HT-29 (cell line): ENCODE data around the gene GPC5. TPM values are rescaled to one million over a fixed set of nuclear protein-coding genes. Genes with fewer than 3 reads are reported as not detected.
"Not testable (repeated sequence)": the region's sequence is repeated elsewhere in the genome, so short reads cannot be mapped to it uniquely, and the experiment has no call there.

ENCODE experiments used
- DNase-seq: peaks from one replicate; pipeline ENCODE4 v3.0.0-alpha.2; 2015; ENCODE audit warnings: low spot score
- total RNA-seq: library from RNA; depleted of rRNA; stranded (reverse); fragments of >200 nt; shearing (Covaris generic); gene quantifications from 2 replicates; pipeline ENCODE4 v1.2.3, GENCODE V29; 2014; rRNA removed

Gene GPC5
- total RNA-seq, result not detected in 2 replicates

DNA sequence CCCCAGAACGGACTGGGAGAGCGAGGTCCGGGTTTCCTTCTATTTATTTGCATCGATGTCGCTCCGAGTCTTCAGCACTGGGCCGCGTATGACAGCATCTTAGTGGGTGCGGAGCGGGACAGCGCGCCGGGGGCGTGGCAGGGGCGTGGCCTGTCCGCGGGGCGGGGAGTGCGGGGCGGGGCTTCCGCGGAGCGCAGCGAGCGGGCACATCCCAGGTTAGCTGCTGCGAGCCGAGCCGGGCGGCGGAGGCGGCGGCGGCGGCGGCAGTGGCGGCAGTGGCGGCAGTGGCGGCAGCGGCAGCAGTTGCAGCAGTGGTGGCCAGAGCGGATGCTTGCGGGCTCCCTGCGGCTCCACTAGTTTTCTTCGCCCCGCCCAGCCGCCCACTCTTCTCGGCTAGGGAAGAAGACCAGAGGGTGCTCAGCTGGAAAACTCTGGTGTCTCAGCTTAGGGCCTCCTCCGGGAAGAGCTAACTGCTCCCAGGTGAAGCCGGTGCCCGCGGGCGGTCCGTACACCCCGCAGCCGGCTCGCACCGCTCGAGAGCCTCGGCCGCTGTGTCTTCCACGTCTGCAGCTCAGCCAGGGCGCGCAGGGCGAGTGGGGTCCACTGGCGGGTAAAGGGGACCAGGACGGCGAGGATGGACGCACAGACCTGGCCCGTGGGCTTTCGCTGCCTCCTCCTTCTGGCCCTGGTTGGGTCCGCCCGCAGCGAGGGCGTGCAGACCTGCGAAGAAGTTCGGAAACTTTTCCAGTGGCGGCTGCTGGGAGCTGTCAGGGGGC, at the start of gene GPC5:
GPC5 (plus strand) TSS at position 209 of the 776 bp plus-strand sequence.
- peak; percentile 55 for DNase-seq

DNA sequence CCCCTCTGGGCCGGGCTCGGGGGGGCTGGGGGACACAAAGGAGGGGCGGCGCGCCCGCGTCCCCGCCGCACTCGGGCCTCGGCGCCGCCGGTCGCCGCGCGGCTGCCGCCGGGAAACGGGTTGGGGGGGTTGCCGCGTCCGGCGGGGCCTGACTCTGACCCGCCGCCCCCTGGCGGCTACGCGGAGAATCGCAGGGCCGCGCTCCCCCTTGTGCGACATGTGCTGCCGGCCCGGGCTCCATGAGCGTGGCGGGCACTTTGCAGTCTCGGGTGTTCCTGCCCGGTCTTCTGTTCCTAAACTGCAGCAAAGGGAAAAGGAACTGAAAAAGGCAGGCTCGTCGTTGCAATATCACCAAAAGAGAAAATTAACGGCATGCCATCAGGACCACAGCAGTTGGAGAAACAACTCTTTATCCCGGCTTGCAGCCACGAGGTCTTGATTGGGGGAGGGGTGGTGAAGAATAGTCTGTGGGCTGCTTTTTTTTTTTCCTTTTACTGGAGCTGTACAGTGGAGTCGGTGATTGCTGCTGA, 49.5 kb upstream of the GPC5 start:
- DNase-seq, result peak; percentile 95

DNA sequence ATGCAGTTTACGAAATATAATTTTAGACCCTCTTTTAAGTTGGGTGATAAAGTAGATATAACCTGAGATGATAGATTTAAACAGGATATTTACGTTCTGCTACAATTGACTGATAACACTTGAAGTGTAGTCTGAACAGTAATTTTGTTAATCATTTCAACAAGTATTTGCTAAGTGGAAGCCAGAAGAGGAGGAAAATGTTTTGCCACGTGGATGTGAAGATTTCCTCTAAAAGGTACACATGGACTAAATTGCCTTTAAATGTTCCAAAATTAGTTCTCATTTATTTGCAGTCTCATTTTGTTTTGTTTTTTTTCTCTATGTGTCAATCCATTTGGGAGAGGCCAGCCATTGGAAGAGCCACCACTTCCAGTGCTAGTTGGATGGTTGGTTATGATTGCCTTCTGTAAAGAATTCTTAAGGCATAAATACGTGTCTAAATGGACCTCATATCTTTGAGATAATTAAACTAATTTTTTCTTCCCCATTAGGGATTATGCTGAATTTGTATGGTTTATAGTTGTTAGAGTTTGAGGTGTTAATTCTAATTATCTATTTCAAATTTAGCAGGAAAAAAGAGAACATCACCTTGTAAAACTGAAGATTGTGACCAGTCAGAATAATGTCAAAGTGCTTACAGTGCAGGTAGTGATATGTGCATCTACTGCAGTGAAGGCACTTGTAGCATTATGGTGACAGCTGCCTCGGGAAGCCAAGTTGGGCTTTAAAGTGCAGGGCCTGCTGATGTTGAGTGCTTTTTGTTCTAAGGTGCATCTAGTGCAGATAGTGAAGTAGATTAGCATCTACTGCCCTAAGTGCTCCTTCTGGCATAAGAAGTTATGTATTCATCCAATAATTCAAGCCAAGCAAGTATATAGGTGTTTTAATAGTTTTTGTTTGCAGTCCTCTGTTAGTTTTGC, 48.2 kb upstream of the GPC5 start:
- peak; percentile 16 for DNase-seq

DNA sequence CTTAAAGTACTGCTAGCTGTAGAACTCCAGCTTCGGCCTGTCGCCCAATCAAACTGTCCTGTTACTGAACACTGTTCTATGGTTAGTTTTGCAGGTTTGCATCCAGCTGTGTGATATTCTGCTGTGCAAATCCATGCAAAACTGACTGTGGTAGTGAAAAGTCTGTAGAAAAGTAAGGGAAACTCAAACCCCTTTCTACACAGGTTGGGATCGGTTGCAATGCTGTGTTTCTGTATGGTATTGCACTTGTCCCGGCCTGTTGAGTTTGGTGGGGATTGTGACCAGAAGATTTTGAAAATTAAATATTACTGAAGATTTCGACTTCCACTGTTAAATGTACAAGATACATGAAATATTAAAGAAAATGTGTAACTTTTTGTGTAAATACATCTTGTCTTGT, 47.3 kb upstream of the GPC5 start:
- DNase-seq, result no peak

DNA sequence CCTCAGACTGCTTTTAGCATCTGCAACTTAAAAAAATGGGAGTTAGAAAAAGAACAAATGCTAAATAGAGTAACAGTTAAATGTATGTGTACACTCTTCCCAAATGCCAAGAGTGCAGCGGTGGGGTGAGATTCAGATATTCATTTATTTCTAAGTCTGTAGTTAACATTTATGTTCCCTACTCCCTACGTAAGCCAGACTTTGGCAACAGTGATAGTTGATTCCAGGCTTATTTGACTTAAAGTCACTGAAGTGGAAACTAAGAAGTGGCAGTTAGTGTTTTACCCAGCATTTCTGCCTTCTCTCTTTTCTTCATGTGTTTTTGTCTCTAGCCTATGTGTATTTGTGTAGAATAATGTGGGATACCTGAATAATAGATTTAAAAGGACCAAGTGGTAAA, 46.4 kb upstream of the GPC5 start:
- no peak for DNase-seq

DNA sequence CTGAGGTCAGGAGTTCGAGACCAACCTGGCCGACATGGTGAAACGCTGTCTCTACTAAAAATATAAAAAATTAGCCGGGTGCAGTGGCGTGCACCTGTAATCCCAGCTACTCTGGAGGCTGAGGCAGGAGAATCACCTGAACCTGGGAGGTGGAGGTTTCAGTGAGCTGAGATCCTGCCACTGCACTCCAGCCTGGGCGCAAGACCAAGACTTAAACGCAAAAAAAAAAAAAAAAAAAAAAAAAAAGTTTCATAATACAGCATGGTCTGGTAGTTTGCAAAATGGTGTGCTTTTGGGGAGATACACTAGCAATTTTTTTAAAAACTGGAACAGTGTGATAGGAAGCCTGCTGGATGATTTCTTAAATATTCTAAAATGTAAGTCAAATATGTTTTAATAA, 45.5 kb upstream of the GPC5 start:
- not testable (repeated sequence) for DNase-seq

DNA sequence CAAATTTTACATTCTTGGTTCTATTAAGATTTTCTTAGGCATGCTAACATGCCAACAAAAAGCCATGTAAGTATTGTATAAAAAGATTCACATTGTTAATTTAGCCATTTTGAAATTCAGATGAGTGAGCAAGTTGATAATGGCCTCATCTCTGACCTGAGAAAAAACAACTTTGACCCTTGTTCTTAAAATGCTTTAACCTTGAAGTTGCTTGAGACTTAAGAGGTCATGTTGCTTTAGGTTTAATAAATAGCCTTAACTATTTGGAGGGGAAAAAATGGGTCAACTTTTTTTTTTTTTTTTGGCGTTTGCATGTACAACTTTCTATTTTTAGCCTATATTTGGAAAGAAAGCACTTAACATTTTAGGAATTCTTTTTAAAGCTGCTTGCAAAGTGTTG, 44.9 kb upstream of the GPC5 start:
- peak; percentile 13 for DNase-seq

DNA sequence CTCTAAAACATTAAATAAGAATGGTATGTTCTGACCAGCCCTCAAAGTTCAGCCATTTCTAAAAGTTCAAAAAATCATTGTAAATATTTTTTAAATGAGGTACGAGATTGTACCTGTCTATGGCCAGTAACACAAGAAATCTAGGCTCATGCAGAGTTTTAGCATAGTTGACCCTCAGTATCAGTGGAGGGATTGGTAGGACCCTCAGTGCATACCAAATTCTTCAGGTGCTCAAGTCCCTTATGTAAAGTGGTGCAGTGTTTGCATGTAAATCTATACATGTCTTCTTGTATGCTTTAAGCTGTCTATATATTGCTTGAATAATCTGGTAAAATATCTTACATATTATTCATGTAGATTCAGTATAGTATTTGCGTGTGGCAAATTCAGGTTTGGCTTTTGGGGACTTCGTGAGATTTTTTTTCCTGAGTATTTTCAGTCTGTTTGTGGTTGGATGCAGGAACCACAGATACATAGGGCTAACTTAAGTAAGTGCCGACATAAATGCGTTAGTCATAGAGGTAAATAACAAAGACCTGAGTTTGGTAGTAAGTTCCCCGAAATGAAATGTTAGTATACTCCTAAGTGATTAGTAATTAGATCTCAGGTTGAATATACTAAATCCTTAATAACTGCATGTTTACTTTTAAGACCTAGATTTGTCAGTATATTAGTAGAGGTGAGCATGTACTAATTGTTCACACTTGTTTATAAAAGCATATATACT, 43.2 kb upstream of the GPC5 start:
- DNase-seq, result peak; percentile 25

DNA sequence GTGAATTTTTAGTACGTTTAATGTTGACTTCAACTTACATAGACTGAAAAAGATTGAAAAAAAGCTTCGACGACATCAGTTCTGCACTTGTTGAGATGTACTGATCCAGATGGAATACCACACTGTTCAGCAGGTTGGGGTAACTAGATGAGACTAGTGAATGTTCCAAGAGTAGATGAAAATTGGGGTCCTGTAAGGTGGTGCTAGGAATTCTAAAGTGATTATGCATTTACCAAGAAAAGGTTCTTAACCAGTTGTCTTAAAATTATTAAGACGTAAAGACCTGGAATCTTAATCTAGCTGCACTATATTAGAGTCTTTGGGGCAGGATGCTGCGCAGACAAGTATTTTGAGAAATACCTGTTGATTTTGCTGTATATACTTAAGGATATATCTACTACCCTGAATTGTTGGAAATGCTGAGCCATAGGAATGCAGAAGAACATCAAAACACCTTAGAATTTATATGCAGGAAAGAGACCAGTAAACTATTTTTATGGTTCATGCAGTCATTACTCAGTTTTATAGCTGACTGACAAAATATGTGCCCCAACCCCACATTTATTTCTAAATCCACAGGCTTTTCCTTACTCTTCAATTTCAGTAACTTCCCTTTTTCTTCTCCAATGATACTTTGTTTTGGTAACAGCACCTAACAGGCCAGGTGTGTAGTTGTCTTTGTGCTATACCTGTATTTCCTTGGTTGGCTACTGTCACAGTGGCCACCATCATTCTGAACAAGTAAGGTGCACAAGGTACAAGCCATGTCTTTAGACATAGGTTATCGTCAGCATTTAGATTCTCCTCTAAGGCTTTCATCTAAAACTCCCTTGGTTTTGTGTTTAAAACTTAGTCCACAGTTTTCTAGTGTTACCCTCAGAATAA, 42.4 kb upstream of the GPC5 start:
- no peak for DNase-seq

DNA sequence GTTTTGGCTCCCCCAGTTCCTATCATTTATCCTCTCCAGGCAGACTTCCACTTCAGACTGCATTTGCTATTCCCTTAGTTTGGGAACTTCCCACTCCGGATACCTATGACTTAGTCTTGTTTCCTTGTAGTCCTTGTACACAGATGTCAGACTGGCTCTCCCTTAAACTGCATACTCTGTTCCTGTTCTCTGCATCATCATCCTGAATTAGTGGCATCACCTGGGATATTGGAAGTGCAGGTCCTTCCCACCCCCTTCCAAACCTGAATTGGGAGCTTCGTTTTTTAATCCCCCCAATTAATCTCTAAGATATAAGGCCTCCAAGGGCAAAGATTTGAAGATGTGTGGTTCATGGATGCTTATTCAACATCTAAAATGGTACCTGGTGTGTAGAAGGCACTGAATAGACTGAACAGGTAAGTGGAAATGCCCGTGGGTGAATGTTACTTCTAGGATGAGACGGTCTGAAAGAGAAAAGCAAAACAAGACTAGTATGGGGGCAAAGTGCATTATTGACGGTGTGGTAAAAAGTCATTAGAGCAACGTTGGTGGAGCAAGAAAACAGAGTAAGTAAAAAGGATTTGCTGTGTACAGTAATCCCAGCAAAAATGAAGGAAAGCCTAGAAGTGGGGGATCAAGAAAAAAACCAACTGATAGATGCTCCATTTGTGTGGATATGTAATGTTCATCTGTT, 41.4 kb upstream of the GPC5 start:
- peak; percentile 15 for DNase-seq

DNA sequence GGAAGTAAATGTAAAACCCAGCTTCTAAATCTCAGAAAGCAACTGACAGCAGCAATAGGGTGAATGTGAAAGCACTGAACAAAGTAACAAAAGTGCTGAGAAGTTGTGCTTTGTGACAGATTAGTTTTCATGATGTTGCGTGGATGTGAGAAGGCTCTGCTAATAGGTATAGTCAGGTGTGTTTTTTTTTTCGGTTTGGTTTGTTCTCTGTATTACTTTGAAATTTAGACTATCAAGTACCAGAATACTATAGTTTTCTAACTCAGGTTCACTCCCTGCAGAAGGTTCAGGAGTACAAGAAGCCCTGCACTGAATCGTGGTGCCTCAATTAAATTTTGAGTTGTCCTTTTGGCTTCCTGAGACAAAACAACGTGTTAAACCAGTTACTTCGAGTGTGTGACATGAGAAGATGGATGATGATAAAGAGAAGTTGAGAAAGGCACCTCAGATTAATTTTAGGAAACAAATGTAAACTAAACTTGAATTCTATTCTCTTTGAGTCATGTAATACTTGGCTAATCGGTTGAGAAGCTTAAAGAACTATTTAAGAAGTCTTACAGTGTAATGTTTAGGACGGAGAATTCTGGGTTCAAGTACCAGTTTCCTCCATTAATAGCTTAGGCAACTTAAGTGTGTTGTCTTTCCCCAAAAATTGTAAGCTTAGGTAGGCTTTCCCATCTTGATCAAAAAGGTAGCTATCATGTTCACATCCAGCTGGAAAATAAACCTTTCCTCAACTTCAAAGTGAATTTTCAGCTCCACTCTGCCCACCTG, 40.6 kb upstream of the GPC5 start:
- DNase-seq, result peak; percentile 23

DNA sequence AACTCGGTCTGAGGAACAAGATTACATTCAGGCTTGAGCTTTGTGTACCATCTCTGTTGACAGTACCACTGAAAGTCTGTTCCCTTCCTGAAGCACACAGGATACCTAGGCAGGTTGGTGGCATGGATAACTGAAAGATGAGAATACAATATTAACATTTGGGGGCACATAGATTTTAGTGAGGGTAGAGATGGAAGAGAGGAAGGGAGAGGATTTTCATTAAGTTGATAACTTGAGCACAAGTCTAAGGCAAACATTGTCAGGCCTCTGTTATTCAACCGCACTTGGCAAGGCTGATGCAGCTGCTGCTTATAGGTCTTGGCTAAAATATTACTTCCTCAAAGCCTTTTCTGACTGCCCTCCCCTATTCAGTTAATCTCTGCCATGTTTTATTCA, 40.0 kb upstream of the GPC5 start:
- DNase-seq, result peak; percentile 14

DNA sequence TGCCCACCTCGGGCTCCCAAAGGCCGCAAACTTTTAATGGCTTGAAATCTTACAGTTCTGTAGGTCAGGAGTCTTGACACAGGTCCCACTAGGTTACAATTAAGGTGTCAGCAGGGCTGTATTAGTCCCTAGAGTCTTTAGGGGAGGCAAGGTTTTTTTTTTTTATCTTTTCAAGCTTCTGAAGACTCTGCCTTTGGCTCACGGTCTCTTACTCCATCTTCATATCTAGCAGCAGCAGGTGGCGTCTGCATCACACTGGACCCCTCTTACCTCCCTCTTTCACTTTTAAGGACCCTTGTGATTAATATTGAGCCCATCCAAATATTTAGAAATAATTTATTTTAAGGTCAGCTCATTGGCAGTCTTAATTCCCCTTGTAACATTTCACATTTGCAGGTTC, 39.3 kb upstream of the GPC5 start:
- DNase-seq, result no peak

DNA sequence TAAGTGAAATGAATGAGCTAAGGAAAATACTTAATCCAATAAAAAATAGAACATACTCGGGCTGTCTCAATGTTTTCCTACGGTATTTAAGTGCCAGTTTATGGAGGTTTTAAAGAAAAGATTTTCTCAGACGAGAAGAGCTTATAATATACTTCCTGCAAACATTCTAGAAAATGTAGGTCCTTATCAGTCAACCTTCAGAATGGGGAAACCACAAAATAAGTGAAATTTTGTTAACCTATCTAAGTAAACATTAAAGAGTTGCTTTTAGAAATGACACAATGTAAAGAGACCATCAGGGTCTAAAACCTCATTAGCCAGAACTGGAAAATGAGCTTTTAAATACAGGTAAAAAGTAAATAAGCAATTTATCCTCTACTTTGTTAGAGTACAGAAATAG, 38.8 kb upstream of the GPC5 start:
- DNase-seq, result no peak

DNA sequence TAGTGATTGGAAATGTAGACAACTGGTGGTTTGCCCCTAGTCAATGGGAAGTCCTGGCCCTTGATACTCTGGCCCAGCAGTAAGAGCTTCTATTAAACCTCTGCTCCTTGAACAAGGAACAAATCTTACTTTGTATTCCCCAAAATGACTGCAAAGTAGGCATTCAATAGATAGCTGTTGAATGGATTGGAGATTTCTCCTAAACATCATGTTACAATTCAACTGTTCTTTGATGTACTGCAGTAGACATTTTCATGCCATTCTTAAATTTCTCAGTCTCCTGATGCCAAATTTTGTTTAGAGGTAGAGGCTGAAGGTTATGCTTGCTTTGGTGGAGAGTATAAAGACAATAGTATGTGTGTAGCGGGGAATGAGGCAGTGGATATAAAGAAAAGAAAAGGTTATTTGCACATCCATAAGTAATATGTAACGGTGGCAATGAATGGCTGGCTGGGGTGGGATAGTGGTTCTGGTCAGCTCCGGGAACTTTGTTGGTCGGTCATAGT, 38.1 kb upstream of the GPC5 start:
- DNase-seq, result no peak

DNA sequence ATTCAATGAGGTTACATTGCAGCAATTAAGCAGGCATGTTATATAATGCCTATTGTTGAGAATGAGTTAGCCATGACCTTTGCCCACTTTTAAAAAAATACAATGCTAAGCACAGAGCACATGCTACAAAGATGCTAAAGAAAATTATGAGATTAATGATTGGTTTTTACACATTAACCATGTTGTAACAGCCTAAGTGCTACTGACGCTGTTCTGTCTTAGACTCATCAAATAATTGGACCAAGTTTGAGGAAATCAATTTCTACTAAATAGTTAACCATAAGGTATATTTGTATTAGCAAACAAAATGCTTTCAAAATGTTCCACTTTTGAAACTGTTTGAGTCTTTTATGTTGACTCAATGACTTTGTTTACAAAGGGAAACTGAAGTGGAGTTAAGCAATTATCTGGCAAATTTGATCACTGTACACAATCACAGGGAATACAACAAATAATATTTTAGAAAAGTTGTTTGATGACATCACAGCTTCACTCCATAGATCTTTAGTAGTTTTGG, 36.6 kb upstream of the GPC5 start:
- DNase-seq, result no peak

DNA sequence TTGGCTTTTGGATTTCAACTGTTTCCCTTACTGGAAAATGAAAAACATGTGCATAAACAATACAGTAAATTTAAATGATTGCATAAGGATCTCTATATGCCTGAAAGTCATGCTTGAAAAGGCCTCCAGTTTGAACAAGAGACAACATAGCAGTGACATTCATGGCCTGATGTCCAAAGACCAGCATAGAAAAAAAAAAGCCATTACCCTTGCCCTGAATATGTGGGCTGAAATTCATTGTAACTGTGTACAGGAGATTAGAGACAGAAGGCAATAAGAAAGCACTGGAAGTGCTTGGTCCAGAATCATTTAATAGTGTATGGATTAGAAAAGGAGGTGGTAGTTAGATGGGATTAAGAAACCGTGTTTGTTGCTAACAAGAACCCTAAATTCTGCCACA, 35.5 kb upstream of the GPC5 start:
- DNase-seq, result no peak

DNA sequence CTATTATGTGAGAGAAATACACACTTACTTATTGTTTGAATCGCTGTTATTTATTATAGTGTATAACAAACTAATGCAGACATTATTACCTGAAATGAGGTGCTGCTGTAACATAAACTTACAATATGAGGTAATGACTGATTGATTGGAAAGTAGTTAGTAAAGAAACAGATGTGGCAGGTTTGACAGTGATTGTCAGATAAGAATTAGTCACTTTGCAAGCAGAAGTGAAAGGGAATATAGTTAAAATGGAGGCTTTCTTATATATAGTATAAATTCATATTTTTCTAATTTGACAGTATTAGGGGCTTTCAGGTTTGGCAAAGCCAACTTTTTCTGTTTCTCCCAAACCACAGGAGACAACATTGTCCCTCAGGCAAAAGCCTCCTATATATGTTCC, 30.3 kb upstream of the GPC5 start:
- no peak for DNase-seq
